NCI-H2227 (cell line): ENCODE results near the gene TNNI3.

Source experiments
- DNase-seq: peaks from one replicate; lab custom pipeline; 2025; ENCODE audit not compliant: unreplicated experiment; lab: John Stamatoyannopoulos, UW

Gene TNNI3

DNA sequence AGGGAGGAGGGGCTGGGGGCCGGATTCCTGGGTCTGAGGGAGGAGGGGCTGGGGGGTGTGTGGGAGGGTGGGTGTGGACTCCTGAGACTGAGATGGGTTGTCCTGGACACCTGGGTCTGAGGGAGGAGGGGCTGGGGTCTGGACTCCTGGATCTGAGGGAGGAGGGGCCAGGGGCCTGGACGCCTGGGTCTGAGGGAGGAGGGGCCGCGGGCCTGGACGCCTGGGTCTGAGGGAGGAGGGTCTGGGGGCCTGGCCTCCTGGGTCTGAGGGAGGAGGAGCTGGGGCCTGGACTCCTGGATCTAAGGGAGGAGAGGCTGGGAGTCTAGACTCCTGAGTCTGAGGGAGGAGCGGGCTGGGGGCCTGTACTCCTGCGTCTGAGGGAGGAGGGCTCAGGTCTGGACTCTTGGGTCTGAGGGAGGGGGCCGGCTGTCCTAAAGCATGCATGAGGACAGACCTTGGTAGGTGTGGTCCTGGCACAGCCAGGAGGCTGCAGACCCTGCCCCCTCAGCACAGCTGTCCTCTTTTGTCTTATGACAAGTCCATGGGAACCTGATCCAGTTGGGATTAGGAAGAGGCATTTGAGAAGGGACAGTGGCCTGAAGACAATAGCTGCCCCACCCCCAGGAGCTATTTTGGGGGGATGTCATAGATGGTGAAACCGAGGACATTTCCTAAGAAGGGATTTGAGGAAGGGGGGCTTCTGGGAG, 9.8 kb downstream of the TNNI3 start:
- DNase-seq, result peak; percentile 56

DNA sequence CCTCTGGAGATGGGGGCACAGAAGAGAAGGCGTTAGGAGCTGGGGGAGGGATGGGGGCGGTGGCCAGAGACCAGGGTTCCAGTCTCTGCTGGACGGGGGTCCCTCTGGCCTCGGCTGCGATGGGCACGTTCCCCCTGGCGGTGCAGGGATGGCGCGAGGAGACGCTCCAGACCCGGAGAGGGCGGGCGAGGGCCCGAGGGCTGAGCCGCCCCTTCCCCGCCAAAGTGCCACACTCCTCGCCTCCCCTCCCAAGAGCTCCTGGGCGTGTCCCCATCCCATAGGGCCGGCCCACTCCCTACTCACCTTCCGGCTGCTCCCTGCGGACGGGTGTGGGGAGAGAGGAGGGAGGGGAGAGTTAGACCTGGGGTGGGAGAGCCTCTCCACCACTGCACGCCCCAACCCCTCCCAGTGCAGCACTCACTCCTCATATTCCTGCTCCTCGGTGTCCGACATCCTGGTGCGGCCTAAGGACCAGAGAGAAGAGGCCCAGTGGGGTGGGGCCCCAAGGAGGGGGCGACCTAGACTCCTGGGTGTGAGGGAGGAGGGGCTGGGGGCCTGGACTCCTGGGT, 10.7 kb downstream of the TNNI3 start:
- peak; percentile 99 for DNase-seq

DNA sequence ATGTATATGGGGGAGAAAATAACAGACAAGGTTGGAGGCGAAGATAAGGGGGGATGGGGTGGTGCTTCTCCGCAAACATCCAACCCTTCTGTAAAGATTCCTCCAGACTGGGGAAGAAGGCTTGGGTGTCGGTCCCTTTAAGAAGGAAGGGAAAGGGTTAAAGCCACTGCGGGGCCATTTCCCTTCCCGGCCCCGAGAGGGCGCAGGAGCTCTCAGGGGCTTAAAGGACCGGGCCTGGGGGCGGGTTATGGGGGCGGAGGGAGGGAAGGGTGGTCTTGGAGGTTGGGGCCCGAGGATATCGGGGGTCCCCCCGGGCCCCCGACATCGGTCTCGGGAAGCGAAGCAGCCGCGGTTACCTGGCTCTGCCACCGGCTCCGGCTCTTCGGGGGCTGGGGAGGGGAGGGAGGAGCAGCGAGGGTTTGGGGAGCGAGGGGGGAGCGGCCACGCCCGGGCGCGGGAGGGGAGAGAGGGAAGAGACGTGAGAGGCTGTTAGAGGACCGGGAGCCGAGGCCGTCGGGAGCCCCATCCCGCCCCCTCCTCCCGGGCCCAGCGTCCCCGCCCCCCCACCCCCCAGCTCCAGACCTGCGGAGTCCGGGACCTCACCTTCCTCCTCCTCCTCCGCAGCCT, 11.3 kb downstream of the TNNI3 start:
- peak; percentile 95 for DNase-seq

DNA sequence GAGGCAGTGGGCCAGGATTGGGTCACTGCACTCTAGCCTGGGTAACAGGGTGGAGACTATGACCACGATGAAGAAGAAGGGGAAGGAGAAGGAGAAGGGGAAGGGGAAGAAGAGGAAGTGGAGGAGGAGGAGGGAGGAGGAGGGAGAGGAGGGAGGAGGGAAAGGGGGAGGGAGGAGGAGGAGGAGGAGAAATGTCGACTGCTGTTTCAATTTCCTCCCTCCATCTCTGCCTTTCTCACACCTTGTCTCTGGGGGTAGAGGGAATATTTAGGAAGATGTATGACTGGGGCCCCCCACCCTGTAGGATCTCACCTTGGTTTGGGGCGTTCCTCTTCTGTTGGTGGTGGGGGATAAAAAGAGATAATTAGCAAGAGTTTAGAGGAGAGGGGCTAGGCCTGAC, 12.3 kb downstream of the TNNI3 start:
- no peak for DNase-seq

DNA sequence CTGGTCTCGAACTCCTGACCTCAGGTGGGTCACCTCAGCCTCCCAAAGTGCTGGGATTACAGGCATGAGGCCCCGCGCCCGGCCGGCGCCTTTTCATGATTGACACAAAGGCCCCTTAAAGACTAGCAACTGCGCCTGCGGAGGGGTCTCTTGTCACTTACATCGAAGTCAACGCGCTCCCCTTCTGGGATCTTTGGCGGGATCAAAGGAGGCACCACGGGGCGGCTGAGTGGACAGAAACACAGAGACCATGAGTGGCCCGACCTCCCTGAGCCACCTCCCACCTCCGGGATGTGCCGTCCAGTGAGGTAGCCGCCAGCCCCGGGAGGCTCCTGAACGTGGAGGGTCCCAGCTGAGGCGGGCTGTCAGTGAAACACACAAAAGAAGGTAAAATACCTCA, 15.8 kb downstream of the TNNI3 start:
- no peak for DNase-seq

DNA sequence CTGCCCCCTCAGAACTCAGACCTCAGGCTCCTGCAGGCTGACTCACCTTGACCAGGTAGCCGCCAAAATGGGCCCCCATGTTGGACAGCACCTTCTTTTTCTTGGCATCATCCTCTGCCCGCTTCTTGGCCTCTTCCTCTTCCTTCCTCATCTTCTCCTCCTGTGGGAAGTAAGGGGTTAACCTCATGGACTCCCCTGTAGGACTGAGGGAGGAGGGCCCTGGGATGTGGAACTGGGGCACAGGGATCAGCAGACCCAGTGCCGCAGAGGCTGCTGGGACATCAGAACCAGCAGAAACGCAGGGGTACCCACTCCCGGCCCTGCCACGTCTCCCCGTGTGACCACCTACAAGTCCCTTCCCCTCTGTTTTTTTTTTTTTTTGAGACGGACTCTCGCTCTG, 19.6 kb downstream of the TNNI3 start:
- no peak for DNase-seq

DNA sequence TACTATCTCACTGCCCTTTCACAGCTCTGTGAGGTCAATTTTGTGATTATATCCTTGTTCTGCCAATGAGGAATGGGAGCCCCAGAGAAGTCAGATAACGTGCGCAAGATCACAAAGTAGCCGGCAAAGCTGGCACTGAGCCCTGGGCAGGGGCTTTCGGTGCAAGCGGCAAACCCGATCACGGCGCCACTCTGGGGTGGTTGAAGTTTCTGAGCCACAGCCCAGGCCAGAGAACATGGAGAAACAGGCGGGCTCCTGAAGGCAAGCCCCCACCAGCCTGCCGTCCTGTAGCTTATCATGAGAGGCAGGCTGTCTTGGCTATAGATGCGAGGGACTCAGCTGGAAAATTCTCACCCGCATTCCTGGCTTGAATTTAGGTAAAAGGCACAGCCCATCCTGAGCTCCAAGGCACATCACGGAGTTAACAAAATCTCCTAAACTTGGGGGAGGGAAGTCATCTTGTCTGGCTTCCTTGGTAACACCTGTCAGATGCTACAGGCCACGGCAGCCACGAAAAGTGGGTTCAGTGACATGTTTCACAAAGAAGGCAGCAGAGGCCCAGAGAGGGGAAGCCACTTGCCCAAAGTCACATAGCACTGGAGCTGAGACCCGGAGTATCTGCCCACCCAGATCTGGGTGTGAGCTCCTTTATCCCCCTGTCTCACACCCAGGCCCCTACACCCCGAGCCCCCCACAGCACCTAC, 21.0 kb downstream of the TNNI3 start:
- no peak for DNase-seq

DNA sequence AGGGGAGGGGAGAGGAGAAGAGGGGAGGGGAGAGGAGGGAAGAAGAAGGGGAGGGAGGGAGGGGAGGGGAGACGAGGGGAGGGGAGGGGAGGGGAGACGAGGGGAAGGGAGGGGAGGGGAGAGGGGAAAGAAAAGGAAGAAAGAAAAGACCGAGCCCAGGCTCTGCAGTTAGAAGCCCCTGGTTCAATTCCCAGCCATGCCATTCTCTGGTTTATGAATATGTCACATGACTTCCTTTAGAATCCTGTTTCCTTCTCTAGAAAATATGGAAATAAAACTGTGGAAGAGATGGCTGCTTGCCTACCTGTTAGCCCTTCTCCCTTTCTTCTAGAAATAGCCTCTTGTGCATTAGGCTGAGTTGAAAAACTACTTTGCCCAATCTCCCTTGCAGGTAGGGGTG, 22.8 kb downstream of the TNNI3 start:
- no peak for DNase-seq

DNA sequence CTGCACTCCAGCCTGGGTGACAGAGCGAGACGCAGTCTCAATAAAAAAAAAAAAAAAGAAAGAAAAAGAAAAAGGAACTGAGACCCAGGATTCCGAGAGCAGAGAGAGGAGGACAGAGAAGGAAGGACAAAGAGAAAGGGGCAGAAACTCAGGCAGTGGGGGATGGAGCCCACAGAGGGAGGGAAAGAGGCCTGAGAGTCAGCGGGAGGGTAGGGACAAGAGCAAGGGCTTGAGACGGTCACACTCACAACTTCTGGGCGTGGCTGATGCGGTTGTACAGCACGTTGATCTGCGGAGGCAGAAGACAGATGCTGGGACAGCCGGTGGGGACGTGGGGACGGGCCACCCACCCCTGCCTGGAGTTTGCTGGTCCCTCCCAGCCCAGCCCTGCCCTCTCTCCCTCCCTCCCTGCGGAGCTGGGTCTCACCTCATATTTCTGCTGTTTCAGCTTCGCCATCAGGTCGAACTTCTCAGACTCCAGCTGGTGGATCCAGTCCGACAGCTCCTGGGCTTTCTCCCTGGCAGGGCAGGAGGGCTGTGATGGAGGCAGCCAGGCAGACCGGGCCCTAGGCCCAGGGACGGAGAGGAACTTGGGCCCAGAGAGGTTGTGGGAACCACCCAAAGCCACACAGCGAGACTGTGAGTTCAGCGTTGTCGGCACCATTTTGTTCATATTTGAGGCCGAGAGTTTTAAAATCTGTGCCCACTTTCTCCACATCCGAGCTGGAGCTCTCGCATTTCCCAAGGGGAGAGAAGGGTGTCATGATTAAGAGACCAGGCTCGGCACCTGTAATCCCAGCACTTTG, 23.7 kb downstream of the TNNI3 start:
- DNase-seq, result no peak

DNA sequence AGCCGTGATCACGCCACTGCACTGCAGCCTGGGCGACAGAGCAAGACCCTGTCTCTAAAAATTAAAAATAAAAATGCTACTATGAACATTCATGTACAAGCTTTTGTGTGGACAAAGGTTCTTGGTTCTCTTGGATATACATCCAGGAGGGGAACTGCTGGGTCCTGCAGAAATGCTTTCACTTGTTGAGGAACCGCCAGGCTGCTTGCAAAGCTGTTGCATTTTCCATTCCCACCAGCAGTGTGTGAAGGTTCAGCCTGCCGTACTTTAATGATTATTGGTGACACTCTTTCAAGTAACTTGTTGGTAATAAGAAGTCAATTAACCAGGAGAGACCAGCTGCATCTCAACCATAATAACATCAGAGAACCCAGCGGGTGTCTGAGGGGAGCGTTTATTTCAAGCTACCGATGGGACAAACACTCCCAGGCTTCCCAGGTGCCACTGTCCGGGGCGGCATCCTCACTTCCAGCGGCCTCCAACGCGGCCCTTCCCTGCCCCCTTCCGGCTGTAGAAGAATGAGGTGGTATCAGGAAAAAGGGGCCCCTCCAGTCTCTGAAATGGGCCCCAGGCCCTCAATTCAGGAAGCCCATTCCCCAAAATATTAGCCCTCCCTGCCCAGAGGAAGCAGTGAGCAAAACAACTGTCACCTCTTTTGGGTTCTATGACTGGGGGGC, 24.9 kb downstream of the TNNI3 start:
- no peak for DNase-seq

DNA sequence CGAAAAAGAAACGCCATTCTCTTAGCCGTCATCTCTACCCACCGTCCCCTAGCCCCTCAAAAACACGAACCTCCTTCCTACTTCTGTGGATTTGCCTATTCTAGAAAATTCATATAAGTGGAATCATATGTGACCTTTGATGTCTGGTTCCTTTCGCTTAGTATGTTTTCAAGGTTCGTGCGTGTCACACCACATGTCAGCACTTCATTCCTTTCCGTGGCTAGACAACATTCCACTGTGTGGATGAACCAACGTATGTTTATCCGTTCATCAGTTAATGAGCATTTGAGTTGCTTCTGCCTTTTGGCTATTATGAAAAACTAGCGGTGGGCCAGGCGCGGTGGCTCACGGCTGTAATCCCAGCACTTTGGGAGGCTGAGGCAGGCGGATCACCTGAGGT, 26.1 kb downstream of the TNNI3 start:
- DNase-seq, result no peak

DNA sequence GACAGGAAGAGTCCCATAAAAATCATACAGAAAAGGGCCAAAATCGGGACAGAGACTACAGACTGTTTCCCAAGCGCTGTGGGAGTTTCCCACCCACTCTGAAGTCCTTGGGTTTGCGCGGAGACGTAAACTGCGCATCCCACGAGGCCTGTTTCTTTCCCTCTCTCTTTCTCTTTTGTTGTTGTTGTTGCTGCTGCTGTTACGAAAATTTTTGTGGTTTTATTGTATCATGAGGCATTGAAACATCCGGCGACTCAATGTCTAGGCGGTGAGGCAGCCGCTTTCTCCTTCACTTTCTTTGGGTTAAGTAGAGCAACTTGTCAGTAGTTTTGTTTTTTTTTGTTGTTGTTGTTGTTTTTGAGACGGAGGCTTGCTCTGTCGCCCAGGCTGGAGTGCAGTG, 38.5 kb downstream of the TNNI3 start:
- DNase-seq, result no peak

DNA sequence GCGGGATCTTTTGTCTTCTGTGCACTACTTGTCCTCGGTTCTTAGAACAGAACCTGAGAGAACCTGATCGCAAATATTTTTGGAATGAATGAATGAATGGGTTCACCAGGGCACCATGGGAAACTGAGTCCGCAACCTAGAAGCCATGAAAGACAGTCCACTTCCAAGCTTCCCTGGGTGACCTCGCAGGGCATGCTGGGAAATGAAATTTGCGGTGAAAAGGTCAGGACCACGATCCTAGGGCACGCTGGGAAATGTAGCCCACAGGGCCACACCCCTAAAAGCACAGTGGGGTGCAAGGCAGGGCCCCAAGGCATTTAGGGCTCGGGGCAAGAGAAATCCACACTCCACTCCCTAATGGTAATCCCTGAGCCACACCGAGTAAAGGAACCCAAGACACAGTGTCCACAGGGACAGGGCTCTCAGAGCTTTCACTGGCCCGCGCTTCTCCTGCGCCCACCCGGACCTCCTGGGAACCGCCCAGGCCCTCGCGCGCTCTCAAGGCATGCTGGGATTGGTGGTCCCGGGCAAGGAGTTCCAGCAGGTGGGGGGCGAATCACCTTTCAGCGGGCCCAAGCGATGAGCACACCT, 39.0 kb downstream of the TNNI3 start:
- DNase-seq, result peak; percentile 79

DNA sequence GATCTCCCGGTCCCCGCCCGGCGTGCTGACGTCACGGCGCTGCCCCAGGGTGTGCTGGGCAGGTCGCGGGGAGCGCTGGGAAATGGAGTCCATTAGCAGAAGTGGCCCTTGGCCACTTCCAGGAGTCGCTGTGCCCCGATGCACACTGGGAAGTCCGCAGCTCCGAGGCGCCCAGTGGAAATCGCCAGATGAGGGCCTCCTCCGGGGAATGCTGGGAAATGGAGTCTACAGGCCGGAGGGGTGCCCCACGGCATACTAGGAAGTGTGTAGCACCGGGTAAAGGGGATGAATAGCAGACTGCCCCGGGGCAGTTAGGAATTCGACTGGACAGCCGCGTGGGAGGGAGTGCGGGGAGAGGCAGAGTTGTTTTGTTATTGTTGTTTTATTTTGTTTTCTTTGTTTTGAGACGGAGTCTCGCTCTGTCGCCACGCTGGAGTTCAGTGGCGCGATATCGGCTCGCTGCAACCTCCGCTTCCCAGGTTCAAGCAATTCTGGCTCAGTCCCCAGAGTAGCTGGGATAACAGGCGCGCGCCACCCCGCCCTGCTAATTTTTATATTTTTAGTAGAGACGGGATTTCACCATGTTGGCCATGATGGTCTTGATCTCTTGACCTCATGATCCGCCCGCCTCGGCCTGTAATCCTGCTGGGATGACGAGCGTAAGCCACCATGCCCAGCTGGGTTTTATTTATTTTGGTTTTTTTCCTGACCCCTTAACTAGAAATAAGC, 39.7 kb downstream of the TNNI3 start:
- DNase-seq, result peak; percentile 100

DNA sequence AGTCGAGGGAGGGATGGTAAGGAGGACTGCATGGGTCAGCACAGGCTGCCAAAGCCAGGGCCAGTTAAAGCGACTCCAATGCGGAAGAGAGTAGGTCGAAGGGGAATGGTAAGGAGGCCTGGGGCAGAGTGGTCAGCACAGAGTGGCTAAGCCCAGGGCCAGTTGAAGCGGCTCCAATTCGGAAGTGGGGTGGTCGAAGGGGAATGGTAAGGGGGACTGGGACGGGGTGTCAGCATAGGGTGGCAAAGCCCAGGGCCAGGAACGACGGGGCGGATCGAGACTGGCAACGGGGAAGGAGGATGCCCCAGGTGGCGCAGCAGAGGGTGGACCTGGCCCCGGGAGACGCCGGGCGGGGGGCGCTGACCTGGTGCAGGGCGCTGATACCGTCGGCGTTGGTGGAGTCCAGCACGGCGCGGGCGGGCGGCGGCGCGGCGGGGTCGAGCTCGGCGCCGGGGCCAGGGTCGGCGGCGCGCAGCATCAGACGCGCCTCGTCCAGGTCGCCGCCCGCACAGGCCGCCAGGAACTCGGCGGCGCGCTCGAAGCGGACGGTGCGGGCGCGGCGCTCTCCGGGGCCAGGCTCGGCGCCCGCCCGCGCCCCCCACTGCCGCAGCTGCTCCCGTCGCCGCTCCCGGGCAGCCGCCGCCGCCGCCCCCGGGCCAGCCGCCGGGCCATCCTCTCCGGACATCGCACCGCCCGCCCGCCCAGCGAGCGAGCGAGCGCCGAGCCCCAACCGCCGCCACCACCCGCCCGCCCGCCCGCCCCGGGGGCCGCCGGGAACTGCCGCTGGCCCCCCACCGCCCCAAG, 40.5 kb downstream of the TNNI3 start, which contains the start of gene PPP1R12C:
TSS of gene PPP1R12C (minus strand) at position 779 of the 804 bp plus-strand sequence. CDS start at position 685, 94 bp downstream.
- peak; percentile 84 for DNase-seq

DNA sequence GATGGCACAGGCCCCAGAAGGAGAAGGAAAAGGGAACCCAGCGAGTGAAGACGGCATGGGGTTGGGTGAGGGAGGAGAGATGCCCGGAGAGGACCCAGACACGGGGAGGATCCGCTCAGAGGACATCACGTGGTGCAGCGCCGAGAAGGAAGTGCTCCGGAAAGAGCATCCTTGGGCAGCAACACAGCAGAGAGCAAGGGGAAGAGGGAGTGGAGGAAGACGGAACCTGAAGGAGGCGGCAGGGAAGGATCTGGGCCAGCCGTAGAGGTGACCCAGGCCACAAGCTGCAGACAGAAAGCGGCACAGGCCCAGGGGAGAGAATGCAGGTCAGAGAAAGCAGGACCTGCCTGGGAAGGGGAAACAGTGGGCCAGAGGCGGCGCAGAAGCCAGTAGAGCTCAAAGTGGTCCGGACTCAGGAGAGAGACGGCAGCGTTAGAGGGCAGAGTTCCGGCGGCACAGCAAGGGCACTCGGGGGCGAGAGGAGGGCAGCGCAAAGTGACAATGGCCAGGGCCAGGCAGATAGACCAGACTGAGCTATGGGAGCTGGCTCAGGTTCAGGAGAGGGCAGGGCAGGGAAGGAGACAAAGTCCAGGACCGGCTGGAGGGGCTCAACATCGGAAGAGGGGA, 41.2 kb downstream of the TNNI3 start:
- DNase-seq, result peak; percentile 89

DNA sequence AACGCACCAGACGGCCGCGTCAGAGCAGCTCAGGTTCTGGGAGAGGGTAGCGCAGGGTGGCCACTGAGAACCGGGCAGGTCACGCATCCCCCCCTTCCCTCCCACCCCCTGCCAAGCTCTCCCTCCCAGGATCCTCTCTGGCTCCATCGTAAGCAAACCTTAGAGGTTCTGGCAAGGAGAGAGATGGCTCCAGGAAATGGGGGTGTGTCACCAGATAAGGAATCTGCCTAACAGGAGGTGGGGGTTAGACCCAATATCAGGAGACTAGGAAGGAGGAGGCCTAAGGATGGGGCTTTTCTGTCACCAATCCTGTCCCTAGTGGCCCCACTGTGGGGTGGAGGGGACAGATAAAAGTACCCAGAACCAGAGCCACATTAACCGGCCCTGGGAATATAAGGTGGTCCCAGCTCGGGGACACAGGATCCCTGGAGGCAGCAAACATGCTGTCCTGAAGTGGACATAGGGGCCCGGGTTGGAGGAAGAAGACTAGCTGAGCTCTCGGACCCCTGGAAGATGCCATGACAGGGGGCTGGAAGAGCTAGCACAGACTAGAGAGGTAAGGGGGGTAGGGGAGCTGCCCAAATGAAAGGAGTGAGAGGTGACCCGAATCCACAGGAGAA, 42.0 kb downstream of the TNNI3 start:
- DNase-seq, result no peak
